HG03108 (cell line): ENCODE results near the gene SLC7A9.

Source experiments
- ATAC-seq: cut with Tn5 transposase; IDR thresholded peaks from one replicate; pipeline ENCODE4 v1.9.1; 2021; ENCODE audit warnings: moderate library complexity; ENCODE audit not compliant: unreplicated experiment

Gene SLC7A9

GRCh38 chr19:32869369-32869965 lies at the start of gene SLC7A9:
Gene SLC7A9, minus strand, starts transcription at chr19:32869767. Its CDS starts 1,233 bp downstream, at chr19:32868534.
- ATAC-seq = no peak

- ATAC-seq = no peak
Measured at GRCh38 chr19:32919365-32919764, 49.8 kb upstream of the SLC7A9 start.

GRCh38 chr19:32917616-32917996 lies 48.0 kb upstream of the SLC7A9 start:
- ATAC-seq = no peak

GRCh38 chr19:32916969-32917615 lies 47.5 kb upstream of the SLC7A9 start:
- ATAC-seq = no peak

GRCh38 chr19:32914879-32915660 lies 45.5 kb upstream of the SLC7A9 start:
- ATAC-seq = no peak

GRCh38 chr19:32911467-32911866 lies 41.9 kb upstream of the SLC7A9 start:
- ATAC-seq = no peak

- no peak for ATAC-seq
Measured at GRCh38 chr19:32910874-32911273, 41.3 kb upstream of the SLC7A9 start.

- no peak for ATAC-seq
Measured at GRCh38 chr19:32910094-32910493, 40.5 kb upstream of the SLC7A9 start.

GRCh38 chr19:32909257-32909656 lies 39.7 kb upstream of the SLC7A9 start:
- ATAC-seq = no peak

- no peak for ATAC-seq
Measured at GRCh38 chr19:32908641-32909190, 39.1 kb upstream of the SLC7A9 start.

GRCh38 chr19:32902448-32902847 lies 32.9 kb upstream of the SLC7A9 start:
- no peak for ATAC-seq

GRCh38 chr19:32901504-32902161 lies 32.1 kb upstream of the SLC7A9 start:
- ATAC-seq = no peak

GRCh38 chr19:32896516-32897214 lies 27.1 kb upstream of the SLC7A9 start:
- no peak for ATAC-seq

GRCh38 chr19:32895384-32895783 lies 25.8 kb upstream of the SLC7A9 start:
- ATAC-seq = peak; percentile 78

GRCh38 chr19:32891609-32892008 lies 22.0 kb upstream of the SLC7A9 start:
- ATAC-seq = no peak

- no peak for ATAC-seq
Measured at GRCh38 chr19:32890841-32891240, 21.3 kb upstream of the SLC7A9 start.

GRCh38 chr19:32890326-32890725 lies 20.8 kb upstream of the SLC7A9 start:
- no peak for ATAC-seq

GRCh38 chr19:32889137-32889934 lies 19.8 kb upstream of the SLC7A9 start:
- ATAC-seq = no peak

GRCh38 chr19:32887572-32888215 lies 18.1 kb upstream of the SLC7A9 start:
- ATAC-seq = no peak
